ENCODE data around the gene CHST12.
"Not testable (repeated sequence)": the region's sequence is repeated elsewhere in the genome, so short reads cannot be mapped to it uniquely, and the experiment has no call there.

CHST12 gene

GRCh38 chr7:2405201-2405600 is 1.8 kb downstream of the CHST12 start:
- no peak for DNase-seq

- peak in 2 of 6 experiments; percentile 17 to 26 for DNase-seq
Measured at GRCh38 chr7:2405601-2406345, 2.4 kb downstream of the CHST12 start.

- no peak for DNase-seq
Measured at GRCh38 chr7:2409745-2410414, 6.5 kb downstream of the CHST12 start.

GRCh38 chr7:2411049-2411448 is 7.6 kb downstream of the CHST12 start:
- DNase-seq, result no peak

- DNase-seq, result no peak
Measured at GRCh38 chr7:2411815-2412586, 8.6 kb downstream of the CHST12 start.

- DNase-seq, result no peak
Measured at GRCh38 chr7:2412587-2413201, 9.3 kb downstream of the CHST12 start.

- no peak for DNase-seq
Measured at GRCh38 chr7:2416063-2416462, 12.7 kb downstream of the CHST12 start.

GRCh38 chr7:2416650-2417049 is 13.2 kb downstream of the CHST12 start:
- DNase-seq, result no peak

GRCh38 chr7:2417178-2417577 is 13.8 kb downstream of the CHST12 start:
- not testable (repeated sequence) for DNase-seq

GRCh38 chr7:2417981-2418481 is 14.6 kb downstream of the CHST12 start:
- DNase-seq, result no peak

GRCh38 chr7:2420216-2420933 is 17.0 kb downstream of the CHST12 start:
- no peak for DNase-seq

GRCh38 chr7:2421943-2422310 is 18.5 kb downstream of the CHST12 start:
- DNase-seq, result no peak

GRCh38 chr7:2425749-2426148 is 22.3 kb downstream of the CHST12 start:
- DNase-seq, result no peak

- DNase-seq, result peak in 2 of 6 experiments; percentile 16 to 19
Measured at GRCh38 chr7:2431260-2431867, 28.0 kb downstream of the CHST12 start.

- DNase-seq, result no peak
Measured at GRCh38 chr7:2432910-2433712, 29.7 kb downstream of the CHST12 start.

- no peak for DNase-seq
Measured at GRCh38 chr7:2433713-2434550, 30.5 kb downstream of the CHST12 start.

- DNase-seq, result no peak
Measured at GRCh38 chr7:2435146-2435545, 31.7 kb downstream of the CHST12 start.

GRCh38 chr7:2436341-2437104 is 33.1 kb downstream of the CHST12 start:
- DNase-seq, result no peak

GRCh38 chr7:2437136-2437535 is 33.7 kb downstream of the CHST12 start:
- no peak for DNase-seq
